Mesenchymal stem cell (in vitro differentiated cells and primary cell): Measurements from ENCODE around the gene PFKFB4.

Source experiments
- DNase-seq: peaks from one replicate; pipeline ENCODE4 v3.0.0-alpha.2; 2013
- H2AFZ ChIP-seq: one replicate; pipeline ENCODE4 v1.6.1; 2013; ENCODE audit warnings: low read depth, mild to moderate bottlenecking, control low read depth, inconsistent platforms, low read length, moderate library complexity
- H2AK5ac ChIP-seq: 2 replicates; pipeline ENCODE4 v1.6.1; 2013; ENCODE audit warnings: low read length, moderate library complexity, mild to moderate bottlenecking, inconsistent platforms; ENCODE audit not compliant: severe bottlenecking
- H2BK120ac ChIP-seq: one replicate; pipeline ENCODE4 v1.6.1; 2013; ENCODE audit warnings: low read depth, mild to moderate bottlenecking, inconsistent platforms, low read length, moderate library complexity
- H2BK12ac ChIP-seq, 2 experiments: one replicate each; pipeline ENCODE4 v1.6.1; 2013; ENCODE audit warnings: inconsistent platforms in 2 of 2, low read length in 2 of 2, mild to moderate bottlenecking in 2 of 2, moderate library complexity in 2 of 2, control low read depth in 1 of 2
- H2BK15ac ChIP-seq: one replicate; pipeline ENCODE4 v1.6.1; 2013; ENCODE audit warnings: mild to moderate bottlenecking, low read depth, inconsistent platforms; ENCODE audit not compliant: poor library complexity, severe bottlenecking
- H2BK5ac ChIP-seq: 2 replicates; pipeline ENCODE4 v1.6.1; 2013; ENCODE audit warnings: low read depth, mild to moderate bottlenecking, low read length, control low read depth, inconsistent platforms; ENCODE audit not compliant: poor library complexity, severe bottlenecking
- H3K14ac ChIP-seq, 2 experiments: one replicate each; pipeline ENCODE4 v1.6.1; 2013; ENCODE audit warnings: inconsistent platforms in 2 of 2, low read length in 2 of 2, control low read depth in 1 of 2, mild to moderate bottlenecking in 1 of 2, moderate library complexity in 1 of 2
- H3K18ac ChIP-seq, 2 experiments: one replicate each; pipeline ENCODE4 v1.6.1; 2013; ENCODE audit warnings: inconsistent platforms in 2 of 2, low read length in 2 of 2, control low read depth in 1 of 2, low read depth in 1 of 2, mild to moderate bottlenecking in 1 of 2
- H3K23ac ChIP-seq, 2 experiments: one replicate each; pipeline ENCODE4 v1.6.1; 2013; ENCODE audit warnings: inconsistent platforms in 2 of 2, low read length in 2 of 2, mild to moderate bottlenecking in 2 of 2, moderate library complexity in 2 of 2, control low read depth in 1 of 2
- H3K27ac ChIP-seq: 2 replicates; pipeline ENCODE4 v1.5.1; 2013; ENCODE audit warnings: mild to moderate bottlenecking, moderate library complexity, low read length, control low read depth, inconsistent platforms; ENCODE audit not compliant: poor library complexity, severe bottlenecking
- H3K27me3 ChIP-seq, 2 experiments: 2 replicates each; pipeline versions ENCODE4 v1.6.1 to v1.7.0; 2013; ENCODE audit warnings: low read length in 2 of 2, mild to moderate bottlenecking in 2 of 2, moderate library complexity in 2 of 2, control low read depth in 1 of 2, inconsistent platforms in 1 of 2; ENCODE audit not compliant: control insufficient read depth in 1 of 2, insufficient read depth in 1 of 2
- H3K36me3 ChIP-seq, 2 experiments: 2 replicates each; pipeline versions ENCODE4 v1.6.1 to v1.7.0; 2013; ENCODE audit warnings: low read length in 2 of 2, control low read depth in 1 of 2, inconsistent platforms in 1 of 2, low read depth in 1 of 2, mild to moderate bottlenecking in 1 of 2; ENCODE audit not compliant: insufficient read depth in 2 of 2, control insufficient read depth in 1 of 2
- H3K4ac ChIP-seq, 2 experiments: one replicate each; pipeline ENCODE4 v1.6.1; 2013; ENCODE audit warnings: inconsistent platforms in 2 of 2, low read length in 2 of 2, mild to moderate bottlenecking in 2 of 2, moderate library complexity in 2 of 2, control low read depth in 1 of 2, low read depth in 1 of 2
- H3K4me1 ChIP-seq: 2 replicates; pipeline ENCODE4 v1.6.1; 2013; ENCODE audit warnings: low read depth, low read length, control low read depth; ENCODE audit not compliant: control insufficient read depth, insufficient read depth
- H3K4me2 ChIP-seq: 2 replicates; pipeline ENCODE4 v1.6.1; 2013; ENCODE audit warnings: low read length, mild to moderate bottlenecking, inconsistent platforms; ENCODE audit not compliant: poor library complexity, severe bottlenecking
- H3K4me3 ChIP-seq, 2 experiments: 2 replicates each; pipeline versions ENCODE4 v1.5.1 to v1.7.0; 2013; ENCODE audit warnings: low read length in 2 of 2, mild to moderate bottlenecking in 2 of 2, control low read depth in 1 of 2, low read depth in 1 of 2; ENCODE audit not compliant: insufficient read depth in 1 of 2
- H3K79me1 ChIP-seq: replicated peaks from 2 replicates; pipeline ENCODE4 v1.6.1; 2013; ENCODE audit warnings: mild to moderate bottlenecking, control low read depth, low read length, inconsistent platforms; ENCODE audit not compliant: poor library complexity, severe bottlenecking
- H3K9ac ChIP-seq: 2 replicates; pipeline ENCODE4 v1.7.0; 2013; ENCODE audit warnings: mild to moderate bottlenecking, low read length, moderate library complexity
- H3K9me3 ChIP-seq: 2 replicates; pipeline ENCODE4 v1.7.0; 2013; ENCODE audit warnings: mild to moderate bottlenecking, low read length; ENCODE audit not compliant: control insufficient read depth
- H4K8ac ChIP-seq: one replicate; pipeline ENCODE4 v1.6.1; 2013; ENCODE audit warnings: inconsistent platforms, mild to moderate bottlenecking, low read length, moderate library complexity
- H4K91ac ChIP-seq: one replicate; pipeline ENCODE4 v1.6.1; 2013; ENCODE audit warnings: mild to moderate bottlenecking, low read length, inconsistent platforms
- WGBS: methylation state at CpG from one replicate; pipeline ENCODE4 v1.1.7; 2013; ENCODE audit warnings: mixed read lengths; 5-methylcytosine and 5-hydroxymethylcytosine counted together

The PFKFB4 gene

DNA sequence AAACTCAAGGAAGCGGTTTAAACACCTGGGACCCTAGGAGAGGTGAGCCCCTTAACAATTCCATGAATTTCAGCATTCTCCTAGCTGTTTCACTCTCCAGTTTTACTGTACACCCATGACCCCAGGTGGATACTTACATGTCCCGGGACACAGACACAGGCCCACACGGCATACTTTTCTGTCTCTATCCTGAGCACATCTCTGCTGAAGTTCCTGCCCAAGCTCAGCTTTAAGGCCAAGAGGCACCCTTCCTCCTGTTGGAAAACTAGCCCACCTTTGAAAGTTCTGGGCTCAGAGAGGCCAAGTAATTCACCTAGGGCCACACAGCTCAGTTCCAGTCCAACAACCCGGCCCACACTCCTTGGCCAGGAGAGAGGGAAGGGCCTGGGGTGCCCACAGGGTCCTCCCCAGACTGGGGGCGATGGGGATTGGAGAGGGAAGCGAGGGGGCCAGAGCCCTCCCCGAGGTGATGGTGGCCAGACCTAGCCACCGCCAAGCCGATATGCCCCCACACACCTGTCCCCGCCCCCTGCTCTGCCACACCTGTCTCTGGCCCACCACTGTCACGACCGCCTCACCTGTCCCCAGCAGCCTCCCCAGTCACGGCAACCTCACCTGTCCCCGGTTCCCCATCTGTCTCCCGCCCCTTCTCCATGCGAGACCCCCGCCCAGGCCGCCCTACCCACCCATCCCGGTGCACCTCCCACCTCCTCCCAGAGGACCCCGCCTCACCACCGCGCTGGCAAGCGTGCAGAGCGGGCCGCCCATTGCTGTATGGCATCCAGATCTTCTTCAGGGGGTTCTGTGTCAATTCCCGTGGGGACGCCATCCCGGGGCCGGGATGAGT, 431 bp downstream of the PFKFB4 start:
- WGBS: 20% methylated on average over 29 of the region's 29 CpGs
- Histone ChIP-seq H3K23ac (peak overlapping the region in 1 of 2 experiments; percentile 42), H3K4me1 (peaks cover 53% of the 10 kb centered on the region), H2BK15ac (no peak overlapping the region), H3K27ac (no peak overlapping the region), H3K9ac (peak overlapping the region; percentile 67), H2BK5ac (no peak overlapping the region), H2AK5ac (peak overlapping the region; percentile 8), H3K4ac (peak overlapping the region in 1 of 2 experiments; percentile 50), H3K27me3 (no peaks in the 10 kb centered on the region), H3K14ac (peak overlapping the region in 1 of 2 experiments; percentile 37), H3K4me2 (peak overlapping the region; percentile 69), H3K9me3 (no peaks in the 10 kb centered on the region), H2AFZ (no peak overlapping the region), H3K18ac (peak overlapping the region; percentile 41 to 77), H4K91ac (peak overlapping the region; percentile 76), H2BK120ac (peak overlapping the region; percentile 37), H3K36me3 (peaks cover 0 to 23% of the 10 kb centered on the region in 2 experiments), H2BK12ac (peak overlapping the region in 1 of 2 experiments; percentile 76), H4K8ac (peak overlapping the region; percentile 67), H3K4me3 (peak overlapping the region; percentile 75 to 76), H3K79me1 (peaks cover 24% of the 10 kb centered on the region)
- no peak for DNase-seq

DNA sequence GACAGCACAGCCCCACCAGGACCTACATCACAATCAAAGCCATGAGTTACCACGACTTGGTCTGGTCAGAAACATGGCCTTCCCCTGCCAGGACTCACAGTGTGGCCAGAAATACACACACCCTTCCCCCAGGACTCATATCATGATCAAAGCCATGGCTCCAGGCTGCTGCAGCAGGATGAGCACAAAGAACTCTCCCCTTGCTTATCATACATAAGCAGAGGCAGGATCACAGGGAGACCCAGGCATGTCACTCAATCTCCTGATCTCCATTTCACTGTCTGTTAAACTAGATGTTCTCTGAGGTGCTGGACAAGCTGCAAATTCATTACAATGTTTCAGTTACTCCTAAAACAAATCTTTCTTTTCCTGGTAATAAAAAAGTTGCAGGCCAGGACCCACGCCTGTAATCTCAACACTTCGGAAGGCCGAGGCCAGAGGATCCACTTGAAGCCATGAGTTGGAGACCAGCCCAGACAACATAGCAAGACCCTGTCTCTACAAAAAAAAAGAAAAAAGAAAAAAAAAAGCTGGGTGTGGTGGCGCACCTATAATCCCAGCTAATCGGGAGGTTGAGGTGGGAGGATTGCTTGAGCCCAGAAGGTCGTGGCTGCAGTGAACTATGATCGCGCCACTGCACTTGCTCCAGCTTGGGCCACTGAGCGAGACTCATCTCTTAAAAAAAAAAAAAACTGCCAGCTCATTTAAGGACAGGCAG, 1.2 kb downstream of the PFKFB4 start:
- Histone ChIP-seq H3K27ac (no peak overlapping the region), H3K9ac (no peak overlapping the region), H2BK12ac (peak overlapping the region in 1 of 2 experiments; percentile 19), H3K4me2 (no peak overlapping the region), H2AFZ (peak overlapping the region; percentile 18), H3K27me3 (no peaks in the 10 kb centered on the region), H3K18ac (no peak overlapping the region), H3K9me3 (no peaks in the 10 kb centered on the region), H4K8ac (peak overlapping the region; percentile 1), H2BK15ac (no peak overlapping the region), H3K4me3 (no peak overlapping the region), H3K36me3 (peaks cover 0 to 26% of the 10 kb centered on the region in 2 experiments), H3K14ac (peak overlapping the region in 1 of 2 experiments; percentile 75), H4K91ac (no peak overlapping the region), H3K23ac (no peak overlapping the region), H2BK5ac (no peak overlapping the region), H2AK5ac (no peak overlapping the region), H3K79me1 (peaks cover 24% of the 10 kb centered on the region), H2BK120ac (no peak overlapping the region), H3K4ac (peak overlapping the region in 1 of 2 experiments; percentile 24), H3K4me1 (peaks cover 46% of the 10 kb centered on the region)
- DNase-seq: no peak
- WGBS: 87% methylated on average over 8 of the region's 10 CpGs

DNA sequence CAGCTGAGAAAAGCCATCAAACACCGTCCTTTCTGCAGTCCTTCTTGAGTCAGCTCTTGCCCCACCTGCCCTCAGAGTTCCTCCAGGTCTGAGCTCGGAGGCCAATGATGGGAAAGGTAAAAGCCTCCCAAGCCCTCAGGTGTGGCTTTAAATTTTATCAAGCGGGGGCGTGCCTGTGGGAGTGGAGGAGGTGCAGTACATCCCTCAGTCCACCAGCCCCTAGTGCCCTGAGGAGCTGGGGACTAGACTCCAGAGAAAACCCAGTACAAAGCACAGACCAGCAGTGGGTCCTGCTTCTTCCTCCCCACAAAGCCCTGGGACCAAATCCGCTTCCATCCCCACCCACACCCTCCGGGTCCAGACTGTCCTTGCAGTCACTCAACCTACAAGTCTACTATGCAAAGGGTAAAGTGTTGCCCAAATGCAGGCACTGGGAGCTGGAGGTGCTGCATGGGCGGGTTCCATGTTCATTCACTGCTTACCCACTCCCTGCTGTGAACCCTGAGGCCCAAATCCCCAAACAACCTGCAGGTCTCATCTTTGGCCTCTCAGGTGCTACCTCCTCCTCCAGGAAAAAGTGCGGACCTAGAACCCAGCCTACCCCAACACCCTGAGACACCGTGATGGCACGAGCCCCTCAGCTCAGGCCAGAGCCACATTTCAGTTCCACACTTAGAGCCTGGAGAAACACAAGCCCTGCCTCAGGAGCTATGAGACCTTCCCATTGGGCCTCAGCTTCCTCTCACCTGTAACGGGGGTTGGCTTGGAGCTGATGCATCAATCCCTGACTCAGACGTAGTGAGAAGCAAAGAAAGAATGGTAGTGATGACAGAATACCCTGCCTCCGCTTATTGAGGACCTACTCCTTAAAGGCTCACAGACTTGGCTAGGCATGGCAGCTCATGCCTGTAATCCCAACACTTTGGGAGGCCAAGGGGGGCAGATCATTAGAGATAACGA, 2.4 kb downstream of the PFKFB4 start:
- Histone ChIP-seq H2BK120ac (no peak overlapping the region), H3K4me1 (peaks cover 36% of the 10 kb centered on the region), H3K27me3 (no peaks in the 10 kb centered on the region), H4K8ac (no peak overlapping the region), H2AK5ac (no peak overlapping the region), H3K9ac (no peak overlapping the region), H4K91ac (no peak overlapping the region), H3K79me1 (peaks cover 26% of the 10 kb centered on the region), H3K14ac (no peak overlapping the region), H3K4me2 (no peak overlapping the region), H3K18ac (no peak overlapping the region), H3K27ac (no peak overlapping the region), H3K4me3 (no peak overlapping the region), H3K36me3 (peaks cover 0 to 33% of the 10 kb centered on the region in 2 experiments), H2AFZ (no peak overlapping the region), H2BK12ac (no peak overlapping the region), H3K9me3 (no peaks in the 10 kb centered on the region), H3K23ac (no peak overlapping the region), H2BK5ac (no peak overlapping the region), H2BK15ac (no peak overlapping the region), H3K4ac (no peak overlapping the region)
- no peak for DNase-seq
- 90% methylated on average over 13 of the region's 14 CpGs for WGBS
